WERI-Rb-1 (cell line): Measurements from ENCODE around the gene USP17L11.
"Not testable (repeated sequence)": the region's sequence is repeated elsewhere in the genome, so short reads cannot be mapped to it uniquely, and the experiment has no call there.

Source experiments
- DNase-seq: peaks from one replicate; pipeline ENCODE4 v3.0.0-alpha.2; 2020
- H3K27ac ChIP-seq: fragments of 250-450 bp; sonication (Bioruptor Pico); 2 replicates; pipeline ENCODE4 v1.5.1; 2020; ENCODE audit warnings: mild to moderate bottlenecking, moderate library complexity
- H3K27me3 ChIP-seq: fragments of 250-450 bp; sonication (Bioruptor Pico); 2 replicates; pipeline ENCODE4 v1.5.1; 2021; ENCODE audit warnings: mild to moderate bottlenecking, low read depth, moderate library complexity; ENCODE audit not compliant: insufficient read depth, severe bottlenecking
- H3K36me3 ChIP-seq: fragments of 250-450 bp; sonication (Bioruptor Pico); 2 replicates; pipeline ENCODE4 v1.5.1; 2020; ENCODE audit warnings: mild to moderate bottlenecking, moderate library complexity
- H3K4me3 ChIP-seq: 2 replicates; pipeline ENCODE4 v1.5.1; 2011; ENCODE audit warnings: low read depth, mild to moderate bottlenecking, control low read depth, low read length
- H3K9me3 ChIP-seq: fragments of 250-450 bp; sonication (Bioruptor Pico); 2 replicates; pipeline ENCODE4 v1.5.1; 2021; ENCODE audit warnings: mild to moderate bottlenecking, moderate library complexity; ENCODE audit not compliant: severe bottlenecking

USP17L11 gene

GRCh38 chr4:9257824-9258223 is 42.6 kb downstream of the USP17L11 start, which contains the start of gene USP17L20:
Gene USP17L20 (plus strand): TSS chr4:9258124. CDS start chr4:9258124, 0 bp downstream.
- H3K9me3 ChIP-seq, H3K4me3 ChIP-seq, DNase-seq, H3K36me3 ChIP-seq, H3K27ac ChIP-seq, H3K27me3 ChIP-seq: not testable (repeated sequence)

DNA sequence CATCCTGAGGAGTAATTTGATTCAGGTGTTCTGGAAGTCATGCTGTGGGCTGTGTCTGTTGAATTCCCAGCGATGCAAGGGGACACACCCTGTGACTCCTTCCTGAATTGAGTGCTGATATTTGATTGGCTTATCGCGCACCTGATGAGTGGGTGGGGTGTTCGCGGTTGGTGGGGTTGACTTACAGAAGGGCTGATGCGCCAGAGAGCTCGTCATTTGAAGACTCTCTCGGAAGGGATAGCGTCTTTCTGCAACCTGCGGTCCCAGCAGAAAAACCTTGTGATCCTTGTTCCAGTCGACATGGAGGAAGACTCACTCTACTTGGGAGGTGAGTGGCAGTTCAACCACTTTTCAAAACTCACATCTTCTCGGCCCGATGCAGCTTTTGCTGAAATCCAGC is 47.4 kb downstream of the USP17L11 start, which contains the start of gene USP17L21:
Gene USP17L21, plus strand, starts transcription at position 301 of the 400 bp plus-strand sequence. Its CDS starts 0 bp downstream, at position 301.
- not testable (repeated sequence) for H3K4me3 ChIP-seq, H3K36me3 ChIP-seq, H3K27ac ChIP-seq, H3K27me3 ChIP-seq, DNase-seq, H3K9me3 ChIP-seq
